HepG2 (cell line): ENCODE measurements around the gene VAMP5. TPM values are rescaled to one million over a fixed set of nuclear protein-coding genes. Genes with fewer than 3 reads are reported as not detected.
A peak's percentile ranks its signal among the peaks of the same experiment; 100 is the strongest.

Experiments used
- AKNA ChIP-seq: sonication (generic); formaldehyde crosslinking; IDR thresholded peaks from 2 replicates; pipeline ENCODE4 v1.4.0; 2020; ENCODE audit warnings: missing genetic modification reagents, borderline replicate concordance
- GPBP1L1 ChIP-seq: sonication (generic); formaldehyde crosslinking; IDR thresholded peaks from 2 replicates; pipeline ENCODE4 v1.5.0; 2020; ENCODE audit warnings: mild to moderate bottlenecking, missing genetic modification reagents
- RNF219 ChIP-seq: sonication (generic); formaldehyde crosslinking; IDR thresholded peaks from 2 replicates; pipeline ENCODE4 v1.5.0; 2020; ENCODE audit warnings: mild to moderate bottlenecking, missing genetic modification reagents
- ZBTB42 ChIP-seq: sonication (generic); formaldehyde crosslinking; IDR thresholded peaks from 2 replicates; pipeline ENCODE4 v1.5.0; 2020; ENCODE audit warnings: mild to moderate bottlenecking, missing genetic modification reagents
- ZBTB7B ChIP-seq: sonication (generic); formaldehyde crosslinking; IDR thresholded peaks from 2 replicates; pipeline ENCODE4 v1.4.0; 2020; ENCODE audit warnings: missing genetic modification reagents
- ZNF142 ChIP-seq: sonication (generic); formaldehyde crosslinking; IDR thresholded peaks from 2 replicates; pipeline ENCODE4 v1.4.0; 2020; ENCODE audit warnings: missing genetic modification reagents
- ZNF484 ChIP-seq: sonication (generic); formaldehyde crosslinking; IDR thresholded peaks from 2 replicates; pipeline ENCODE4 v1.5.1; 2020; ENCODE audit warnings: mild to moderate bottlenecking, low read depth, missing genetic modification reagents, borderline replicate concordance
- polyA plus RNA-seq, 8 experiments: library from polyadenylated mRNA; depleted of rRNA in 3 of 8; stranded (reverse) in 7 of 8; unstranded in 1 of 8; fragments of >200 nt; fragmentation: Illumina TruSeq in 4 of 8; extraction: Trizol in 4 of 8; gene quantifications; 2 replicates each; pipeline versions ENCODE4 v1.2.1 to v1.2.3, GENCODE V29; 2011 to 2016; ENCODE audit warnings: low read depth in 4 of 8, missing spikeins in 1 of 8, mixed read lengths in 1 of 8; ENCODE audit not compliant: insufficient read depth in 1 of 8
- total RNA-seq, 5 experiments: library from RNA; depleted of rRNA; stranded (reverse); fragments of >200 nt; fragmentation: Illumina TruSeq; extraction: Trizol; gene quantifications; 2 replicates each; pipeline ENCODE4 v1.2.3, GENCODE V29; 2016; ENCODE audit warnings: low read depth in 1 of 5
- TF ChIP-seq, protein P1 (sequence below): sonication (generic); formaldehyde crosslinking; IDR thresholded peaks from 2 replicates; pipeline ENCODE4 v1.4.0; 2020; ENCODE audit warnings: mild to moderate bottlenecking, missing genetic modification reagents
- TF ChIP-seq, protein P2 (sequence below): sonication (generic); formaldehyde crosslinking; IDR thresholded peaks from 2 replicates; pipeline ENCODE4 v1.5.1; 2020; ENCODE audit warnings: mild to moderate bottlenecking, missing genetic modification reagents, moderate library complexity

Gene VAMP5
- total and polyA plus RNA-seq, 2 of the 13 experiments (the other 11 are each of a cell fraction or from before 2014, with no cell fraction given), result 7.2 to 56.7 TPM

DNA sequence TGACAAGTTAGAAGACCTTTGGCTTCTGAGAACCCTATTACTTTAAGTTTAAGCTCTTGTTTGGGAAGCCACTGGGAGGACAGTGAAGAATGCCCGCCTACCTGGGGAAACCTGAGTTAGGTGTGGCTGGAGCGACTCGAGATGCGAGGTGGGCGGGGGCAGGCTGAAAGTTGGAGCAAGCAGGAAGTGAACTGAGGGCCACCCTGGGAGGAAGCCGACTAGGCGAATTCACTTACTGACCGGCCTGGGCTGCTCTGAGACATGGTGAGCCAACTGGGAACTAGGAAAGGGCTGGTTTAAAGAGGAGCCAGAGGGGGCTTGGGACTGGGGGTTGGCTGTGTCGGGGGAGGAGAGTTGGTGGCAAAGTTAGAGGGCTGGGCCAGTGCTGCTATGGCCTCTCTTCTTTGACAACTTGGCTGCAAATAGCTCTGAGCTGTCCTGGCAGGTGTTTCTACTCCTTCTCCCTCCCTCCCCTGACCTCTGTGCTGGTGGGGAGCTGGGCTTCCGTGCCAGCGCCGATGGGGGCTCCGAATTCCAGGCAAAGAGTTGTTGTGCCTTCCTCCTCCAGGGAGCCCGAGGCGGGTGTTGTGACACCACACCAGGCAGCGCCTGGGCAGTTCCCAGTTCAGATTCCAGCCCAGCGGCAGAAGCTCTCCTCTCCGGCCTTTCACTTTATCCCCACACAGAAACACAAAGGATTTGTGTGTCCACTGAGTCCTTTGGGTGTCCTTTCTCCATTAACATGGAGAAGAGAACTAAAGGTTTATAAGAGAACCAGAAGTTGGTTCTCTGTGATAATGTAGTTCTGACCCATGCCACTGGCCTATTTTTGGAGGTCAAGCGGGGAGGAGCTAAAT lies 6.6 kb upstream of the VAMP5 start, which contains the start of gene VAMP8 (continued):
- no peak for TF ChIP-seq AKNA
- TF ChIP-seq ZBTB7B, result no peak
- 0 out of 2 replicates have a peak, but pooled peaks have one; percentile 59 for TF ChIP-seq RNF219 (CRISPR knock-in tag)
- no peak for TF ChIP-seq ZBTB42 (CRISPR knock-in tag)
- no peak for TF ChIP-seq GPBP1L1
- TF ChIP-seq ZNF484 (CRISPR knock-in tag), result no peak
- TF ChIP-seq, protein P1, sequence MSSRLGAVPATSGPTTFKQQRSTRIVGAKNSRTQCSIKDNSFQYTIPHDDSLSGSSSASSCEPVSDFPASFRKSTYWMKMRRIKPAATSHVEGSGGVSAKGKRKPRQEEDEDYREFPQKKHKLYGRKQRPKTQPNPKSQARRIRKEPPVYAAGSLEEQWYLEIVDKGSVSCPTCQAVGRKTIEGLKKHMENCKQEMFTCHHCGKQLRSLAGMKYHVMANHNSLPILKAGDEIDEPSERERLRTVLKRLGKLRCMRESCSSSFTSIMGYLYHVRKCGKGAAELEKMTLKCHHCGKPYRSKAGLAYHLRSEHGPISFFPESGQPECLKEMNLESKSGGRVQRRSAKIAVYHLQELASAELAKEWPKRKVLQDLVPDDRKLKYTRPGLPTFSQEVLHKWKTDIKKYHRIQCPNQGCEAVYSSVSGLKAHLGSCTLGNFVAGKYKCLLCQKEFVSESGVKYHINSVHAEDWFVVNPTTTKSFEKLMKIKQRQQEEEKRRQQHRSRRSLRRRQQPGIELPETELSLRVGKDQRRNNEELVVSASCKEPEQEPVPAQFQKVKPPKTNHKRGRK (CRISPR knock-in tag), result no peak
- TF ChIP-seq, protein P2, sequence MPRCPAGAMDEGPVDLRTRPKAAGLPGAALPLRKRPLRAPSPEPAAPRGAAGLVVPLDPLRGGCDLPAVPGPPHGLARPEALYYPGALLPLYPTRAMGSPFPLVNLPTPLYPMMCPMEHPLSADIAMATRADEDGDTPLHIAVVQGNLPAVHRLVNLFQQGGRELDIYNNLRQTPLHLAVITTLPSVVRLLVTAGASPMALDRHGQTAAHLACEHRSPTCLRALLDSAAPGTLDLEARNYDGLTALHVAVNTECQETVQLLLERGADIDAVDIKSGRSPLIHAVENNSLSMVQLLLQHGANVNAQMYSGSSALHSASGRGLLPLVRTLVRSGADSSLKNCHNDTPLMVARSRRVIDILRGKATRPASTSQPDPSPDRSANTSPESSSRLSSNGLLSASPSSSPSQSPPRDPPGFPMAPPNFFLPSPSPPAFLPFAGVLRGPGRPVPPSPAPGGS (CRISPR knock-in tag), result no peak
- TF ChIP-seq ZNF142, result no peak; the same call in 1 of the 2 replicates
